GM12891 (cell line): ENCODE measurements around the gene S100G.

Experiments used
- PAX5 ChIP-seq: IDR thresholded peaks from 2 replicates; pipeline ENCODE4 v1.6.1; 2011; ENCODE audit warnings: low read length, moderate library complexity, mild to moderate bottlenecking; ENCODE audit not compliant: insufficient read depth, severe bottlenecking
- POLR2A ChIP-seq: IDR thresholded peaks from 2 replicates; pipeline ENCODE4 v1.6.1; 2011; ENCODE audit warnings: low read depth, low read length, control low read depth
- POLR2AphosphoS5 ChIP-seq: IDR thresholded peaks from 2 replicates; pipeline ENCODE4 v1.6.1; 2011; ENCODE audit warnings: low read depth, low read length, control low read depth
- POU2F2 ChIP-seq: IDR thresholded peaks from 2 replicates; pipeline ENCODE4 v1.6.1; 2011; ENCODE audit warnings: low read depth, mild to moderate bottlenecking, control low read depth, low read length, moderate library complexity
- SPI1 ChIP-seq: IDR thresholded peaks from 2 replicates; pipeline ENCODE4 v1.6.1; 2011; ENCODE audit warnings: low read depth, low read length, control low read depth
- TAF1 ChIP-seq: IDR thresholded peaks from 2 replicates; pipeline ENCODE4 v1.6.1; 2011; ENCODE audit warnings: low read depth, low read length, control low read depth

DNA sequence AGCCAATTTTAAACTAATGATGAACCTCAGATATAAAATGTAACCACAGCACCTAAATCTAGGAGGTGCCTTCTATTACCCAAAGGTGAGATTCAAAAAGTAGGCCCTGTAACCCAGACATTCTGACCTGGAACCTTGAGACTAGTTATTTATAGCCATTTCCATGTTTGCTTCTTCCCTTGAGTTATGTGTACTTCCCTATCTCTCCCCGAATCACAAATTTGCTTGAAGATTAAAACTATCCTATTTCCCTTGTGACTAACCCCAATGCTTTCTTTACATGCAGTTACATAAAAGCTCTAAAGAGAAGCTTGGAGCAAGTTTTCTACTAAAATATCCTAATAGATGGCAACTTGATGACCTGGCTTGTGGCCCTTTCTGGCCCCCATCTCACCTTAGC is 32.6 kb upstream of the S100G start:
- TF ChIP-seq POLR2A (no peak), TAF1 (no peak), POU2F2 (no peak), POLR2AphosphoS5 (no peak), SPI1 (no peak), PAX5 (no peak)
